8988T (cell line): ENCODE results near the gene MED29.
A peak's percentile ranks its signal among the peaks of the same experiment; 100 is the strongest.

ENCODE experiments used
- DNase-seq: peaks from one replicate; pipeline ENCODE4 v3.0.0; 2011

The MED29 gene

DNA sequence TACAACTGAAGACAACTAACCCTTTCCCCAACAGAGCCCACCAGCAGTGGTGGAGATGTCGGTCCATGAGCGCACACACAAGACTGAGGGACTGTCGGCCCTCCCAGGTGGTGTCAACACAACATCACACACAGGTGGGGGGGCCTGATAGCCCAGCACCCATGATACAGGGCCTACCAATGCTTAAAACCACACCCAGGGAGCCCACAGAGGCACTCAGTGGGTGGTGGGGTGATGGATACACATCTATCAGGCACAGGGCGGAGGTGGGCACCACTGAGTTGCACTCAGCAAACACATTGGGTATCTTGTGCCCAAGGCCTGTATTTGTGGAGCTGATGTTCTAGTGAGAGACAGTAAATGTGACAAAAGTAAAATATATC, 8.5 kb downstream of the MED29 start:
- peak; percentile 40 for DNase-seq

DNA sequence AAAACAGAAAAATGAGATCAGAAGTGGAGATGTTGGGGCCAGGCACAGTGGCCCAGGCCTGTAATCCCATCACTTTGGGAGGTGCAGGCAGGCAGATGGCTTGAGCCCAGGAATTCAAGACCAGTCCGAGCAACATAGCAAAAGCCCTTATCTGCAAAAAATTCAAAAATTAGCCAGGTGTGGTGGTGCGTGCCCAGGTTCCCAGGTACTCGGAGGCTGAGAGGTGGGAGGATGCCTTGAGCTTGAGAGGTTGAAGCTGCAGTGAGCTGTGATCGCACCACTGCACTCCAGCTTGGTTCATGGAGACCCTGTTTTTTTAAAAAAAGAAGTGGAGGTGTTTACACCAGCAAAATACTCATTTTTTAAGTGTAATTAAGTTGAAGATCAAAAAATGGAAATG, 8.9 kb downstream of the MED29 start:
- DNase-seq: no peak

DNA sequence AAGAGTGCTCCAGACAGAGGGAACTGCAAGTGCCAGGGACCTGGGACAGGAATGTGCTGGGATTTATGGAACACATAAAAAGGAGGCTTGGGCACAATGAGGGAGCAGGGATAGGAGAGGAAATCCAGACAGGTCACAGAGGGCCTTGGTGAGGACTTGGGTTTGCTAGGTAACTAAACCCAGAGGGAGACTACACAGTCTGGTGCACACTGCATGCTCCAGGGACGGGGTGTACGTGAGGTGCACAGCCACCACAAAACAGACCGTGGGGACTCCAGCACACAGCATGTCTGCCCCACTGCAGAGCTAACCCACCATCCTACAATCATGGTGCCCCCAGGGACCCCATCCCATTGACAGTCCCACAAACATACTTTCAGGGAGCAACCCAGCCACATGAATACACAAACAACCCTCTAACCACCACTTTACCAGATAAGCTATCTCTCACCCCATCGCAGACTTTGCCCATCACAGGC, 9.9 kb downstream of the MED29 start:
- peak; percentile 51 for DNase-seq

DNA sequence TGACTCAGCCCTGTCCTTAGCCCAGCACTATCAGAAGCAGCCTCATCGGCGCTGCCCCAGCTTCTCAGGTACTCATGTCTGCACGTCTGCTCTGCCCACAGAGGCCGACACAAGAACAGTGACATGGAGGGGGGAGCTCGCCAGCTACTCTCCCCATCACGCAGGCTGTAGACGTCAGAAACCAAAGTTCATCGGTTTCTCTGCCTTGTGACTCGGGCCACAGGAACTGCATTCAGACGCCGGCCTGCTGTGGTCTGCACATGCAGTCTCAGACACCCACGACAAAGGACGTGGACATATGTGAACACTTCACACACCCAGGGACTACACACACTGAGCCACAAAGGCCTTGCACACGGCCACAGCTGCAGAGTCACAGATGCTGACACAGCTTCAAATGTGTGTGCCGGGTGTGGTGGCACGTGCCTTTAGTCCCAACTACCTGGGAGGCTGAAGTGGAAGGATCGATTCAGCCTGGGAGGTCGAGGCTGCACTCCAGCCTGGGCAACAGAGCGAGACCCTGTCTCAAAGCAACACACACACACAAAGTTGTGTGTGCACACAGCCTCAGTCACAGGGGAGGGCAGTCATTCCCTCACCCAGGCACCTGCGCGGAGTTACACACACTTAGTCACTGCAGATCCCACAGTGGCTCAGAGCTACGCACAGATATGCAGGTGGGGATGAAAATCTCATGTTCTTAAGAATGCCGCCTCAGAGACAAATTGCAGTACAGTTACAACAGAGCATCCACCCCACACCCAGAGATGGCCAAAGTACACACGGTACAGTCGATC, 10.6 kb downstream of the MED29 start:
- DNase-seq: no peak

DNA sequence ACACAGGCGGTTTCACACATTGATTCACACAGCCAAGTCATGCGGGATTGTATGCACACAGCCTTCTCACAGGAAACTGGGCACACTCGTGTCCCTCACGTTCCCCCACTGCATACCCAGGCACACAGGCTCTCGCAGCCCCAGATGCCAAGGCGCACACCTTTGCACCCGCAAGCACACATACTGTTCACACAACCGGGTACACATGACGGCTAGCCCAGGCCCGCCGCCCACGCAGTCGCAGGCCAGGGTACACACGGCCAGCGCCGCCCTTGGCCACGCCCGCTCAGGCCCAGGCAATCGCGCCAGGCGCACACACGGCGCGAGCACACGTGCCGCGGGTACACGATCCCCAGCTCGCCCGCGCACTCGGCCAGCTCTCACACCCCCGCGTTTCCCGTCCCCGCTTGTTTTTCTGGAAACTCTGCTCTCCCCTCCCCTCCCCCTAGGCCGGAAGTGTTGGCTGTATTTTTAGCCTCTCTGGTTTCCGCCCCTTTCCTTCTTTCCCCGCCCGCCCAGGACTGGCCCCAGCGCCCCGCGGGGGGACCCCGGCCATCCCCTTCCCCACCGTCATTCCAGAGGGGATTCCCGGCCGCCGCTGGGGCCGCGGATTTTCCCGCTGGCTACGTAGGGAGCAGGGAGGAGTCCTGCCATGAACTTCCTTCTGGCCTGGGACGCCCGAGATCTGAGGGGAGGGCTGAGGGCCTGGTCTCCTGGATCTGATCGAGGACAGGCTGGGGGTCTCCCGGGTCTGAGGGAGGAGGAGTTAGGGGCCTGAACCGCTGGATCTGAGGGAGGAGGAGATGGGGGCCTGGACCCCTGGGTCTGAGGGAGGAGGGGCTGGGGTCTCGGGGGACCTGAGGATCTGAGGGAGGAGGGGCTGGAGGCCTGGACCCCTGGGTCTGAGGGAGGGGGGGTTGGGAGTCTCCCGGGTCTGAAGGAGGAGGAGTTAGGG, 11.4 kb downstream of the MED29 start:
- peak; percentile 92 for DNase-seq

DNA sequence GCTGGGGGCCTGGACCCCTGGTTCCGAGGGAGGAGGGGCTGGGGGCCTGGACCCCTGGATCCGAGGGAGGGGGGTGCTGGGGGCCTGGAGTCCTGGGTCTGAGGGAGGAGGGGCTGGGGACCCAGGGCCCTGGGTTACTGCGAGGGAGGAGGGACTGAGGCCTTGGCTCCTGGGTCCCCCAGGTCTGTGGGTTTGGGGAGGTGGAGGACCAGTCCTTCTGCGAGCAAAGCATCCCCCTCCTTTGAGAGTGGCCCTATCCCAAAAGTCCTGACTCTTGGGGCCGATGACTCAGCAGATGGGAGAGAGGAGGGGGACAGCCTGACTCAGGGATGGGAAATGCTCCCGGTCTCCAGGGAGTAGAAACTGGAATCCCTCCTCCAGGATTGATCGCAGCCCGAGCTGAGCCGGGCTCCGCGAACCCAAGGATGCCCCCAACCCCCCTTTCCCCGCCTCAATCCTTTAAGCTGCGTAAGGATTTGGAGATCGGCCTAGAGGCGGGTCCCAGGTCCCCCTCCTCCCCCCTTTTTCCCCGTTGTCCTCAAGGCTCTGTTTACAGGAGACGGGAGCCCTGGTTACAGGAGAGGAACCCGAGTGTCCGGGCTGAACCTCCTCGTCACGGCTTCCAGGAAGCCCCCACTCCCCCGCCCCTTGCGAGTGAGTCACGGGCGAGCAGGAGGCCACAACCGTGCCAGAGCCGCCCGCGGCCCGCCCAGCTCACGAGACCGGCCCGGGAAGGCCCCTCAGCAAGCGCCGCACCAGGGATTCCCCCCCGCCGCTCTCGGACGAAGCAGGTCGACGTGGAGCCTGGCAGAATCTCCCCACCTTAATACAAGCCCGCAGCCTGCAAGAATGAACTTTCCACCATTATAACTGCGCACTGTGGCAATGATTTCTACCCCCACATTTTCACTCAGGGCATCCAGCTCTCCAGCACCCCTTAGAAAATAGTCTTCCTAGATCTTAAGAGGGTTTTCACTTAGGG, 12.4 kb downstream of the MED29 start:
- DNase-seq: peak; percentile 99

DNA sequence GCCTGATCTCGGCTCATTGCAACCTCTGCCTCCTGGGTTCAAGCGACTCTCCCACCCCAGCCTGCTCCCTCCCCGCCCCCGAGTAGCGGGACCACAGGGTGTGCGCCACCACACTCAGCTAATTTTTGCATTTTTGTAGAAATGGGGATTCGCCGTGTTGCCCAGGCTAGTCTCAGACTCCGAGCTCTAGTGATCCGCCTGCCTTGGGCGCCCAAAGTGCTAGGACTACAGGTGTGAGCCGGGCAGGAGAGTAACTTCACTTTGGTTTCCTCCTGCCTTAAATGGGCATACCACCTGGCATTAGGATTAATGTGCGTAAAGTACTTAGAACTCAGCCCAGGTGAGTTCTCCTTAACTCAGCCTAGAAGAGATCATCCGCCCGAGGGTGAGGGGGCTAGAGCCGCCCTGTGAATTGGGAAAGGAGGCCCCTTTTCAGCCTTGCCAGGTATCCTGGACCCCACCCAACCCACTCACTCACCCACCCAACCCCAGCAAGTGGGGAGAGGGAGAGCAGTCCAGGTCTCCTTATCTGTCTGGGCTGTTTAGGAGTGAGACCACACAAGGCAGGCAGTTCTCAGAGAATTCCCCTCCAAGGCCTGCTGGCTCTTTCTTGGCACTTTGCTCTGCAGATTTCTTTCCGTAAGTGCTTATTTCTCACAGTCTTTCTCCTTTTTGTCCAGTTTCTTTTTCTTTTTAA, 14.2 kb downstream of the MED29 start:
- DNase-seq: peak; percentile 48

DNA sequence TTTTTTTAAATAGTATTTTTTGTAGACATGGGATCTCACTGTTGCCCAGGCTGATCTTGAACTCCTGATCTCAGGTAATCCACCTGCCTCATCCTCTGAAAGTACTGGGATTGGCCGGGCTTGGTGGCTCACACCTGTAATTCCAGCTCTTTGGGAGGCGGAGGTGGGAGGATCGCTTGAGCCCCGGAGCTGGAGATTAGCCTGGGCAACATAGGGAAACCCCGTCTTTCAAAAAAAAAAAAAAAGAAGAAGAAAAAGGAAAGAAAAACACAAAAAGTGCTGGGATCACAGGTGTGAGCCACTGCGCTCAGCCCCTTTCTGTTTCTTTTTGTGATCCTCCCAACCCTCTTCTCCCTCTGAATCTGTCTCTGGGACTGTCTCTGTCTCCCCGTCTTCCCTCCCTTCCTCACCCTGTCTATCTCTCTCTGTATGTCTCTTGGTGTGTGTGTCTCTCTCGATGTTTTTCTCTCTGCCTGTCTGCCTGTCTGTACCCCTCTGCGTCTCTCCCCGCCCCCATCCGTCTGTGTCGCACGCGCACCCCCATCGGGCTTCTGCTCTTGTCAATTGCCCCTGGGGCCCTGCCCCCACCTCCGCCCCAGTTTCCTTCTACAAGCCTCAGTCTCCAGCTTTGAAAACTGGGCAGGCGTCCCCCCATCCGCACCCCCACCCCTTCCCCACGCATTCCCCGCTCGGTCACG, 14.9 kb downstream of the MED29 start:
- DNase-seq: no peak

DNA sequence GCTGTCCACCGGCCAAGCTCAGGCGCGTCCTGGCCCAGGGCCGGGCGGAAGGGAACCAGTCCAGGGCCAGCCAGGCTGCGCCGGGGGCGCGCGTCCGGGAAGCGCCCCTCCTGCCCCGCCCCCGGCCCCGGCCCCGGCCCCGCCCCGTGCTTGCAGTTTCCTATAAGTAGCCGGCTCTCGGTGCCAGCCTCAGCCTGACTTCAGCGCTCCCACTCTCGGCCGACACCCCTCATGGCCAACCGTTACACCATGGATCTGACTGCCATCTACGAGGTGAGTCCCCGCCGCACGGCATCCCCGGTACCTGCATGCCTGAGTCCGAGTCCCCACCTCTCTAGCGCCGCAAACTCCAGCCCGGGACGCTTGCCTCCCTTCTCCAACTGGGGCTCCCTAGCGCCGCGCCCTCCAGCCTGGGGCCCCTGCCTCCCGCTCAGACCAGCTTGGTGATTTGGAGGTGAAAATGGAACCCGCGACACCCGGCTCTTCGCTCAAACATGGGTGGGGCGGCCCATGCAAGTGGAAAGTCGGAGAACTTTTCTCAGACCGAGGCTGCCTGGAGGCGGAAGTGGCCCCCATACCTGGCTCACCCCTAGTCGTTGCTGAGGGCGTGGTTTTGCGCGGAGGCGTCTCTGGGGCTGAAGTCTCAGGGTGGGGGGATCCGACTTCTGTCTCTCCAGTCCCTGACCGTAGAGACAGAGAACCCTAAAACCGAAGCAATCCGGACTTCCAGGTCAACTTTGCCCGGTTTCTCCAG, 15.7 kb downstream of the MED29 start, which contains the start of gene ZFP36:
Gene ZFP36, plus strand, starts transcription at position 192 of the 754 bp plus-strand sequence. Its CDS starts 58 bp downstream, at position 250.
- peak; percentile 100 for DNase-seq

DNA sequence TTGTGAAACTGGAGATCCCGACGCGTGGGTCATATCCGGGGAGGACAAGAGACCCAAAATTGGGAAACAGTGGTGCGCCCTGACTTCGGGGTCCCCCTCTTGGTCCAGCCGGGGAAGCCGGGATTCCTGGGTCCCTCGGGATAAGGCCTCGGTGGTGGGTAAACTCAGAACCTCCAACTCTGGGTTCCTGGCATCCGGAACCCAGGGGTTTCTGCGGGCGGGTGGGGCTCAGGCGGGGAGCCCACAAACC, 16.2 kb downstream of the MED29 start:
- DNase-seq: no peak

DNA sequence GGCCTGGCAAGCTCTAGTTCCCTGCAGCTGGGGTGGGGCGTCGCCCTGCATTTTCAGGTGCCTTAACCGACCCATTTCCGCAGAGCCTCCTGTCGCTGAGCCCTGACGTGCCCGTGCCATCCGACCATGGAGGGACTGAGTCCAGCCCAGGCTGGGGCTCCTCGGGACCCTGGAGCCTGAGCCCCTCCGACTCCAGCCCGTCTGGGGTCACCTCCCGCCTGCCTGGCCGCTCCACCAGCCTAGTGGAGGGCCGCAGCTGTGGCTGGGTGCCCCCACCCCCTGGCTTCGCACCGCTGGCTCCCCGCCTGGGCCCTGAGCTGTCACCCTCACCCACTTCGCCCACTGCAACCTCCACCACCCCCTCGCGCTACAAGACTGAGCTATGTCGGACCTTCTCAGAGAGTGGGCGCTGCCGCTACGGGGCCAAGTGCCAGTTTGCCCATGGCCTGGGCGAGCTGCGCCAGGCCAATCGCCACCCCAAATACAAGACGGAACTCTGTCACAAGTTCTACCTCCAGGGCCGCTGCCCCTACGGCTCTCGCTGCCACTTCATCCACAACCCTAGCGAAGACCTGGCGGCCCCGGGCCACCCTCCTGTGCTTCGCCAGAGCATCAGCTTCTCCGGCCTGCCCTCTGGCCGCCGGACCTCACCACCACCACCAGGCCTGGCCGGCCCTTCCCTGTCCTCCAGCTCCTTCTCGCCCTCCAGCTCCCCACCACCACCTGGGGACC, 16.6 kb downstream of the MED29 start:
- peak; percentile 93 for DNase-seq

DNA sequence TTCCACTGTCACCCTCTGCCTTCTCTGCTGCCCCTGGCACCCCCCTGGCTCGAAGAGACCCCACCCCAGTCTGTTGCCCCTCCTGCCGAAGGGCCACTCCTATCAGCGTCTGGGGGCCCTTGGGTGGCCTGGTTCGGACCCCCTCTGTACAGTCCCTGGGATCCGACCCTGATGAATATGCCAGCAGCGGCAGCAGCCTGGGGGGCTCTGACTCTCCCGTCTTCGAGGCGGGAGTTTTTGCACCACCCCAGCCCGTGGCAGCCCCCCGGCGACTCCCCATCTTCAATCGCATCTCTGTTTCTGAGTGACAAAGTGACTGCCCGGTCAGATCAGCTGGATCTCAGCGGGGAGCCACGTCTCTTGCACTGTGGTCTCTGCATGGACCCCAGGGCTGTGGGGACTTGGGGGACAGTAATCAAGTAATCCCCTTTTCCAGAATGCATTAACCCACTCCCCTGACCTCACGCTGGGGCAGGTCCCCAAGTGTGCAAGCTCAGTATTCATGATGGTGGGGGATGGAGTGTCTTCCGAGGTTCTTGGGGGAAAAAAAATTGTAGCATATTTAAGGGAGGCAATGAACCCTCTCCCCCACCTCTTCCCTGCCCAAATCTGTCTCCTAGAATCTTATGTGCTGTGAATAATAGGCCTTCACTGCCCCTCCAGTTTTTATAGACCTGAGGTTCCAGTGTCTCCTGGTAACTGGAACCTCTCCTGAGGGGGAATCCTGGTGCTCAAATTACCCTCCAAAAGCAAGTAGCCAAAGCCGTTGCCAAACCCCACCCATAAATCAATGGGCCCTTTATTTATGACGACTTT, 17.4 kb downstream of the MED29 start:
- peak; percentile 84 for DNase-seq

DNA sequence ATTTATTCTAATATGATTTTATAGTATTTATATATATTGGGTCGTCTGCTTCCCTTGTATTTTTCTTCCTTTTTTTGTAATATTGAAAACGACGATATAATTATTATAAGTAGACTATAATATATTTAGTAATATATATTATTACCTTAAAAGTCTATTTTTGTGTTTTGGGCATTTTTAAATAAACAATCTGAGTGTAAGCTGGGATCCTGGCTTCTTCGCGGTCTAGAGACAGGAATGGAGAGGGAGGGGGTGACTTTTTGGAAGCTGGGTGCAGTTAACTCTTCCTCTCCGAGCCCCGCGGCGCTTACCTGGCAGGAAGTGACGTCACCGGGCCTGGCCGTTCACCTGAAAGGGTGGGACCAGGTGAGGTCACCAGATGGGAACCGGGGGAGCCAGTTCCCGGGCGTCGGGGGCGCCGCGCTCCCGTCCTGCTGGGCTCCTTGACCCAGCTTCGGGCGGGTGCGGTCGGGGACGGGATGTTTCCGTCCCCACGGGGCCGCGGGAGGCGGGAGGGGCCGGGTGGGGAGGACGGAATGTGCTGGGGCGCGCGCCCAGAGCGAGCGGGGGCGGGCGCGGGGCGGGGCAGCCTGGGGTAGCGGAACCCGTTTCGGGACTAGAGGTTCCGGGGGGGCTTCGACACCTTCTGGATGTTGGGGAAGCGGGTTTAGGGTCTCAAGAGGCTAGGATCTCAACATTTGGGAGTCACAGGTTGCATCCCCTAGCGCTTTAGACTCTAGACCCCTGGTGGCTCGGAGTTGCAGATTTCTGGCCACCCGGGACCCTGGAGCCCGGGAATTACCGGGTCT, 18.2 kb downstream of the MED29 start:
- peak; percentile 98 for DNase-seq

DNA sequence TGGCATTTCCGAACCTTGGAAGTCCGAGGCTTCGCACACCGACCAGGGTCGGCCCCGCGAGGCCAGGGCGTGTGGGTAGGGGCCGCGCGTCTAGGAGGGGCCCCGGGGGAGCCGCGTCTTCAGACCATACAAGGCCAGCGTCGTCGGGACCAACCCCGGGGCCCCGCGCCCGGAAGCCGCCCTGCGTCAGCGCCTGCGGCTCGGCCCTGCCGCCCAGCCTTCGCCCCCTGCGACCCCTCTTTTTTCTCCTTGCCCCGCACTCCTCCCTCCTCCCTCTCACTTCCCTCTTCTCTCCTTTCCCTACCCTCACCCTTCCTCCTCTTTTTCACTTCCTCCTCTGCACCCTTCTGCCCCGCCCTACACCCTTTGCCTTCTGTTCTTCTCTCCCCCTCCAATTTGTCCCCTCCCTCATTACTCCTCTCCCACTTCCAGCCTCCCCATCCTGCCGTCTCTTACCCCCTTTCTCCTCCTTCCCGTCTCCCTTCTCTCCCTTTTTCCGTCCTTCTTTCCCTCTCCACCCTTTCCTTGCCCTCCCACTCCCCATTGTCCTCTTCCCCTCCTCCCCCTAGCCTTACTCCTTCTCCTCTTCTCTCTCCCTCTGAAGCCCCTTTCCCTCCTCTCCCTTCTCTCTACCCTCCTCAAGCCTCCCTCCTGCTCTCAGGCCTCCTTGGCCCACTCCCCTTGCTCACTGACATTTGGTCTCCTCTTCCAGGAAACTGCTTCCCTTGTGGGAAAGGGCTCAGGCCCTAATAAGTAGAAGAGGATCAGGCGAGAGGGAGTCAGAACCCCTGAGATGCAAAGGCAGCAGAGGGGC, 19.0 kb downstream of the MED29 start:
- peak; percentile 60 for DNase-seq

DNA sequence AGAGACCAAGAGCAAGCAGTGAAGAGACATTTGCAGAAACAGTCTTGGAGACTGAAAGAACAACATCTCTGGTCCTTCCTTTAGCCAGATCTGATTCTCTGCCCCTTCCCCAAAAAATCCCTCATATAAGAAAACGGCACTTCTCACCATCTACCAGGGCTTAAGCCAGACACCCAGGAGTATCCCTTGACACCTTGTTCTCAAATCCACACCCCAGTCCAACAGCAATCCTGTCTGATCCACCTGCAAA, 19.6 kb downstream of the MED29 start:
- no peak for DNase-seq

DNA sequence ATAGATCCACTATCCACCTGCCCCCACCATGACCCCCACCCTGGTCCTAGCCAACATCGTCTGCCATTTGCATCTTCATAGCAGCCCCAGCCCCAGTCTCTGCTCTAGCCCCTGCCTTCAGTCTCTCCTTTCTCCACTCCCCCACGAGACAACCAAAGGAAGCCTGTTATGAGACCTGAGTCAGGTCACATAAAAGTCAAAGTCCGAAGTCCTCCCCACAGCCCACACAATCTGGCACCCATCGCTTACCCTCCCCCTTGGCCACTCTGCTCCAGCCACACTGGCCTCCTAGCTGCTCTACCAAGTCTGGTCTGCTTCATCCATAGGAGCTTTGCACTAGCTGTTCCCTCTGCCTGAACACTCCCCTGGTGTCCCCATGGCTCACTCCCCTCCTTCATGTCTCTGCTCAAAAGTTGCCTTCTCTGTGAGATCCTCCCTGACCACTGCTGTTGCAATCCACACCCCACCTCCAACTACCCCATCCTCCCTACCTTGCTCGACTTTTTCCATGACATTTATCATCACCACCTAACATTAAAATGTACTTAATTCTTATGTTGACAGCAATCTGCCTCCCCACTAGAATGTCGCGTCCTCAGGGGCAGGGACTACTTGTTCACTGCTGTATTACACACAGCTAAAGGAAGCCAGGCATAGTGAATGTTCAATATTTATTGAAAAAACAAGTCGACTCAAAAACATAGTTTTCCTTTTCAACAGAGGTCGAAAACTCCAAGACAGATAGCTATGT, 20.1 kb downstream of the MED29 start:
- no peak for DNase-seq

DNA sequence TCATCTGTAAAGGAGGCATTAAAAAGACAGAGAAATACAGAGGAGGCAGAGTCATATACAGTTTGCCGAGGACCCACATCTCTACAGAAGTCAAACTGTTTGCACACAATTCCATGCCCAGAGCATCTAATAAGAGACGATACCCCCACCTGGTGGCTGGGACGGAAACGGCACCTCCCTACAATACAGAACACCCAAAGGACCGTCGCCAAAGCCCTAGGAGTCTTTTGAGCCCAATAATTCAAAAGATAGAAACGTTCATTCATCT, 20.6 kb downstream of the MED29 start:
- DNase-seq: peak; percentile 60
